H9 (cell line): ENCODE measurements around the gene CALN1. TPM values are rescaled to one million over a fixed set of nuclear protein-coding genes. Genes with fewer than 3 reads are reported as not detected.

Experiments
- DNase-seq: peaks from one replicate; pipeline ENCODE4 v3.0.0-alpha.2; 2017
- H2AFZ ChIP-seq: one replicate; pipeline ENCODE4 v1.6.1; 2013; ENCODE audit warnings: mild to moderate bottlenecking, low read length, control low read depth, moderate library complexity
- H2AK5ac ChIP-seq: 2 replicates; pipeline ENCODE4 v1.6.1; 2013; ENCODE audit warnings: low read length, control low read depth, mixed read lengths; ENCODE audit not compliant: insufficient read length
- H2BK120ac ChIP-seq: one replicate; pipeline ENCODE4 v1.6.1; 2013; ENCODE audit warnings: low read depth, mild to moderate bottlenecking, low read length, control low read depth, inconsistent platforms; ENCODE audit not compliant: poor library complexity, severe bottlenecking
- H2BK12ac ChIP-seq: 2 replicates; pipeline ENCODE4 v1.6.1; 2013; ENCODE audit warnings: low read length, control low read depth, mixed read lengths, low read depth; ENCODE audit not compliant: insufficient read length
- H2BK15ac ChIP-seq: 2 replicates; pipeline ENCODE4 v1.6.1; 2013; ENCODE audit warnings: low read depth, low read length, control low read depth
- H2BK20ac ChIP-seq: one replicate; pipeline ENCODE4 v1.6.1; 2013; ENCODE audit warnings: low read depth, mild to moderate bottlenecking, low read length, control low read depth, inconsistent platforms; ENCODE audit not compliant: poor library complexity, severe bottlenecking
- H2BK5ac ChIP-seq: 2 replicates; pipeline ENCODE4 v1.6.1; 2013; ENCODE audit warnings: low read length, control low read depth, mixed read lengths; ENCODE audit not compliant: insufficient read length
- H3K14ac ChIP-seq: 2 replicates; pipeline ENCODE4 v1.6.1; 2013; ENCODE audit warnings: low read length, control low read depth; ENCODE audit not compliant: insufficient read depth
- H3K18ac ChIP-seq: 2 replicates; pipeline ENCODE4 v1.6.1; 2013; ENCODE audit warnings: low read depth, mild to moderate bottlenecking, mixed read lengths, low read length, control low read depth; ENCODE audit not compliant: insufficient read length
- H3K23ac ChIP-seq: 2 replicates; pipeline ENCODE4 v1.6.1; 2013; ENCODE audit warnings: low read length, control low read depth, mixed read lengths, low read depth; ENCODE audit not compliant: insufficient read length
- H3K23me2 ChIP-seq: 2 replicates; pipeline ENCODE4 v1.6.1; 2013; ENCODE audit warnings: low read depth, mild to moderate bottlenecking, mixed read lengths, low read length, control low read depth; ENCODE audit not compliant: insufficient read length, poor library complexity, severe bottlenecking
- H3K27ac ChIP-seq: 2 replicates; pipeline ENCODE4 v1.5.1; 2013; ENCODE audit warnings: low read length, control low read depth, mixed read lengths, low read depth; ENCODE audit not compliant: insufficient read length
- H3K27me3 ChIP-seq: 2 replicates; pipeline ENCODE4 v1.6.1; 2013; ENCODE audit warnings: low read length, control low read depth, inconsistent platforms; ENCODE audit not compliant: insufficient read depth
- H3K4ac ChIP-seq: 2 replicates; pipeline ENCODE4 v1.6.1; 2013; ENCODE audit warnings: low read depth, mild to moderate bottlenecking, control low read depth, inconsistent platforms, low read length, moderate library complexity
- H3K4me1 ChIP-seq: 2 replicates; pipeline ENCODE4 v1.6.1; 2013; ENCODE audit warnings: low read length, control low read depth, inconsistent platforms; ENCODE audit not compliant: insufficient read depth
- H3K4me2 ChIP-seq: 2 replicates; pipeline ENCODE4 v1.6.1; 2013; ENCODE audit warnings: low read length, control low read depth, mixed read lengths; ENCODE audit not compliant: insufficient read length, insufficient read depth
- H3K56ac ChIP-seq: 2 replicates; pipeline ENCODE4 v1.6.1; 2013; ENCODE audit warnings: low read depth, mild to moderate bottlenecking, mixed read lengths, low read length, control low read depth; ENCODE audit not compliant: insufficient read length
- H3K79me1 ChIP-seq: 2 replicates; pipeline ENCODE4 v1.6.1; 2013; ENCODE audit warnings: low read depth, mild to moderate bottlenecking, moderate library complexity, low read length, control low read depth, inconsistent platforms; ENCODE audit not compliant: insufficient read depth, poor library complexity, severe bottlenecking
- H3K79me2 ChIP-seq: 2 replicates; pipeline ENCODE4 v1.6.1; 2013; ENCODE audit warnings: low read length, control low read depth, inconsistent platforms; ENCODE audit not compliant: insufficient read depth
- H3K9ac ChIP-seq: 2 replicates; pipeline ENCODE4 v1.6.1; 2013; ENCODE audit warnings: low read length, control low read depth, mixed read lengths; ENCODE audit not compliant: insufficient read length; ENCODE audit errors: extremely low read depth
- H3K9me3 ChIP-seq: one replicate; pipeline ENCODE4 v1.6.1; 2013; ENCODE audit warnings: low read depth, low read length, inconsistent platforms; ENCODE audit not compliant: control insufficient read depth
- H3T11ph ChIP-seq: one replicate; pipeline ENCODE4 v1.6.1; 2013; ENCODE audit warnings: mild to moderate bottlenecking, low read length, control low read depth, inconsistent platforms
- H4K20me1 ChIP-seq: one replicate; pipeline ENCODE4 v1.6.1; 2013; ENCODE audit not compliant: control insufficient read depth, insufficient read length, insufficient read depth
- H4K5ac ChIP-seq: 2 replicates; pipeline ENCODE4 v1.6.1; 2013; ENCODE audit warnings: low read depth, mild to moderate bottlenecking, mixed read lengths, low read length, control low read depth; ENCODE audit not compliant: insufficient read length
- H4K8ac ChIP-seq: replicated peaks from 2 replicates; pipeline ENCODE4 v1.6.1; 2013; ENCODE audit warnings: low read length, control low read depth, mixed read lengths, low read depth; ENCODE audit not compliant: insufficient read length
- H4K91ac ChIP-seq: 2 replicates; pipeline ENCODE4 v1.6.1; 2013; ENCODE audit warnings: low read depth, mild to moderate bottlenecking, moderate library complexity, mixed read lengths, low read length, control low read depth; ENCODE audit not compliant: insufficient read length
- H3K27ac Mint-ChIP-seq, 3 experiments: 2 replicates in 2 of 3; 3 replicates in 1 of 3; pipeline ENCODE4 v1.8.0; 2020 to 2021; ENCODE audit warnings: mixed read lengths in 3 of 3, mild to moderate bottlenecking in 1 of 3, moderate library complexity in 1 of 3
- H3K27me3 Mint-ChIP-seq: 2 replicates; pipeline ENCODE4 v1.8.0; 2021; ENCODE audit warnings: low read depth, mild to moderate bottlenecking, moderate library complexity, mixed read lengths
- H3K36me3 Mint-ChIP-seq, 3 experiments: 2 replicates in 2 of 3; 3 replicates in 1 of 3; pipeline ENCODE4 v1.8.0; 2020 to 2021; ENCODE audit warnings: low read depth in 3 of 3, mixed read lengths in 3 of 3; ENCODE audit not compliant: insufficient read depth in 1 of 3
- H3K4me1 Mint-ChIP-seq, 2 experiments: 2 replicates each; pipeline ENCODE4 v1.8.0; 2020; ENCODE audit warnings: mixed read lengths in 2 of 2
- H3K4me3 Mint-ChIP-seq, 2 experiments: 2 replicates in 1 of 2; 3 replicates in 1 of 2; pipeline ENCODE4 v1.8.0; 2020 to 2021; ENCODE audit warnings: mild to moderate bottlenecking in 2 of 2, mixed read lengths in 2 of 2, moderate library complexity in 1 of 2
- H3K9me3 Mint-ChIP-seq, 2 experiments: 2 replicates in 1 of 2; 3 replicates in 1 of 2; pipeline ENCODE4 v1.8.0; 2020; ENCODE audit warnings: mild to moderate bottlenecking in 2 of 2, mixed read lengths in 2 of 2, moderate library complexity in 1 of 2
- WGBS: extraction: QIAGEN DNeasy Blood & Tissue Kit; methylation state at CpG from one replicate; pipeline ENCODE4 v1.1.7; 2013; ENCODE audit warnings: missing lambda C conversion rate, low lambda C conversion rate, mixed read lengths; ENCODE audit not compliant: insufficient read length; ENCODE audit errors: extremely low coverage; 5-methylcytosine and 5-hydroxymethylcytosine counted together
- total RNA-seq: library from RNA; stranded (reverse); gene quantifications from 2 replicates; pipeline ENCODE4 v1.2.1, GENCODE V29; 2021
- TF ChIP-seq, protein P1 (sequence below): fragments of 200-600 bp; sonication (generic); conservative IDR thresholded peaks from 3 replicates; pipeline ENCODE4 v1.8.0; 2021; ENCODE audit warnings: antibody characterized with exemption, mild to moderate bottlenecking

Gene CALN1
- total RNA-seq, 1 experiment from 2014 or later = 2.8 TPM

DNA sequence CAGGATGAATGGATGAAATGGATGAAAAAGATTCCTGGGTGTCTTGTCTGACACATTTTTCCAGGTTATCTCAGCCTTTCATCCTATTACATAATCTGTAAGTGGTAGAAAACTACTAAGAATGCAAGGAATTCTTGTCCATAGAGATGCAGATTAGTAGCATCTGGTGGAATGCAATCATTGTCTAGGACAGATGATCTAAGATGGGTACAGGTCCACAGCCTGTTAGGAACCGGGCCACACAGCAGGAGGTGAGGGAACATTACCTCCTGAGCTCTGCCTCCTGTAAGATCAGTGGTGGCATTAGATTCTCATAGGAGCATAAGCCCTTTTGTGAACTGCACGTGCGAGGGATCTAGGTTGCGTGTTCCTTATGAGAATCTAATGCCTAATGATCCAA lies 225.0 kb downstream of the CALN1 start:
- Mint-ChIP-seq H3K4me3 (no peak overlapping the region), H3K36me3 (no peaks in the 10 kb centered on the region), H3K9me3 (no peaks in the 10 kb centered on the region; a peak in 1 of 5 replicates), H3K27me3 (no peaks in the 10 kb centered on the region; the same call in 1 of the 2 replicates), H3K27ac (no peak overlapping the region; a peak in 1 of 7 replicates), H3K4me1 (peaks cover 0 to 6% of the 10 kb centered on the region in 2 experiments; a peak in 1 of 4 replicates)
- H4K91ac ChIP-seq = no peak overlapping the region
- no CpG with 5 or more reads among the region's 4 CpGs for WGBS
- no peak for DNase-seq
- H3K9ac ChIP-seq = no peak overlapping the region
- no peak overlapping the region for H3K23ac ChIP-seq
- H3K4ac ChIP-seq = no peak overlapping the region
- H2BK120ac ChIP-seq = no peak overlapping the region
- H2AK5ac ChIP-seq = no peak overlapping the region
- H4K20me1 ChIP-seq = no peaks in the 10 kb centered on the region
- H3K14ac ChIP-seq = no peak overlapping the region
- TF ChIP-seq, protein P1, sequence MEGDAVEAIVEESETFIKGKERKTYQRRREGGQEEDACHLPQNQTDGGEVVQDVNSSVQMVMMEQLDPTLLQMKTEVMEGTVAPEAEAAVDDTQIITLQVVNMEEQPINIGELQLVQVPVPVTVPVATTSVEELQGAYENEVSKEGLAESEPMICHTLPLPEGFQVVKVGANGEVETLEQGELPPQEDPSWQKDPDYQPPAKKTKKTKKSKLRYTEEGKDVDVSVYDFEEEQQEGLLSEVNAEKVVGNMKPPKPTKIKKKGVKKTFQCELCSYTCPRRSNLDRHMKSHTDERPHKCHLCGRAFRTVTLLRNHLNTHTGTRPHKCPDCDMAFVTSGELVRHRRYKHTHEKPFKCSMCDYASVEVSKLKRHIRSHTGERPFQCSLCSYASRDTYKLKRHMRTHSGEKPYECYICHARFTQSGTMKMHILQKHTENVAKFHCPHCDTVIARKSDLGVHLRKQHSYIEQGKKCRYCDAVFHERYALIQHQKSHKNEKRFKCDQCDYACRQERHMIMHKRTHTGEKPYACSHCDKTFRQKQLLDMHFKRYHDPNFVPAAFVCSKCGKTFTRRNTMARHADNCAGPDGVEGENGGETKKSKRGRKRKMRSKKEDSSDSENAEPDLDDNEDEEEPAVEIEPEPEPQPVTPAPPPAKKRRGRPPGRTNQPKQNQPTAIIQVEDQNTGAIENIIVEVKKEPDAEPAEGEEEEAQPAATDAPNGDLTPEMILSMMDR = no peak
- no peak overlapping the region for H2BK12ac ChIP-seq
- H3K79me1 ChIP-seq = no peaks in the 10 kb centered on the region
- H3K23me2 ChIP-seq = no peaks in the 10 kb centered on the region
- no peak overlapping the region for H3K27ac ChIP-seq
- no peak overlapping the region for H2AFZ ChIP-seq
- H3K79me2 ChIP-seq = no peaks in the 10 kb centered on the region
- H4K8ac ChIP-seq = no peak overlapping the region
- H3T11ph ChIP-seq = no peak overlapping the region
- no peak overlapping the region for H2BK20ac ChIP-seq
- no peak overlapping the region for H4K5ac ChIP-seq
- H3K56ac ChIP-seq = no peak overlapping the region
- no peak overlapping the region for H3K18ac ChIP-seq
- H3K27me3 ChIP-seq = no peaks in the 10 kb centered on the region
- H2BK15ac ChIP-seq = no peak overlapping the region
- no peak overlapping the region for H3K4me2 ChIP-seq
- no peaks in the 10 kb centered on the region for H3K4me1 ChIP-seq
- H3K9me3 ChIP-seq = no peaks in the 10 kb centered on the region
- H2BK5ac ChIP-seq = no peak overlapping the region
